HG03280 (cell line): ENCODE data around the gene MYO1A.
"Not testable (repeated sequence)": the region's sequence is repeated elsewhere in the genome, so short reads cannot be mapped to it uniquely, and the experiment has no call there.

Experiments used
- ATAC-seq: cut with Tn5 transposase; IDR thresholded peaks from one replicate; pipeline ENCODE4 v1.9.1; 2021; ENCODE audit warnings: mild to moderate bottlenecking, moderate library complexity; ENCODE audit not compliant: unreplicated experiment

The MYO1A gene

DNA sequence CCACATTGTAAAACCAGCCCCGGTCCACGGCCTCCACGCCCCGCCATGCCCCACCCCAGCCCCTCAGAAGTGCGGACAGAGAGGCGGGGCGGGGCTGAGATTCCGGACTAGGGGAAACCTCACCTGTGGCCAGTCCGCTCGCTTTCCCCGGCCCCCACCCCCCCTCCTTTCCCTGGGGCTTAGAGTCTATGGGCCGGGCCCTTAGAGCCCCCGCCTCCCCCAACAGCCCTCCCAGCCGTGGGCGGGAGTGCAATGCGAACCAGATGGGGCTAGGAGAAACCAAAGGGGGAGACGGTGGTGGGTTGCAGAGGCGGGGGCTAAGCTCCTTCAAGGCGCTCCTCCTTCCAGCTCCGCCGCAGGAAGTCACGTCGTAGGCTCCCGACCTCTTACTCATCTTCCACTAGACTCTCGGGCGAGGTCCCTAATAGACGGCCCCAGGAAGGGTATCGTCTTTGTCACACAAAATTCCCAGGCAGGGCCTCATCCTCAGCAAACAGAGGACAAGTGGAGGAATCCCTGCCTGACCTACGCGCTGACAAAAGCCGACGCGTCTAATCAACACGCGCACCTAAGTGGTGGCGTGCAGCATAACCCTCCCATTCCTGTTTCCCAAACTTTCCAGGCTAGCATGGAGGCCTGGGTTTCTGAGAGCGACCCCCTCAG, 37.9 kb upstream of the MYO1A start:
- ATAC-seq: peak; percentile 32

DNA sequence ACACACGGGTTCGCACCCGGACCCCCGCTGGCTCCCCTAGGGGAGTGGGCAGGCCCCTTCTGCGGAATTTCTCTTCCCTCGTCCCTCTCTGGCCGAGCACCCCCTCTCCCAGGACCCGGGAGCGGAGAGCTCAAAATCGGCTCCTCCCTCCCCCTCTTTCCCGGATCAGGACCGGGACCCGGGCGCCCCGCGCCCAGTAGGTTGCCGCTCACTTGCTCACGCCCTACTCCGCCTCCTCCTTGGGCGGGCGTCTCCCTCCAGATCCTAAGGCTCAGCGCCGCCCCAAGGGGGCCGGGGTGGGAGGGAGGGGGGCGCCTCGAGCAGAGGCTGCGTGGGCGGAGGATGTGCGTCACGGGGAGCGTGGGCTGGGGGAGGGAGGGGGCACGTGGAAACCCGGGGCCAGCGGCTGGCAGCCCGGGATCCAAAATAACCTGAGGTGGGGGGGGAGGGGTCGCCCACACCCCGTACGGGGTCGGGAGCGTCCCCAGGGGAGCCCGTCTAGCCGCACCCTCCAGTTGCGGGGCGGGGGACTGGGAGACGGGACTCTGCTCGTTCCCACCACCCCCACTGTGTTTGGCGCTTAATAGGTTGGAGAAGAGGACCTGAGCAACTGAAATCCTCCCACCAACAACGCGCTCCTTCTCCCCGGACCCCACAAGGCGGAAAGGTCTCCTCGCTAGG, 37.2 kb upstream of the MYO1A start:
- ATAC-seq: peak; percentile 35

DNA sequence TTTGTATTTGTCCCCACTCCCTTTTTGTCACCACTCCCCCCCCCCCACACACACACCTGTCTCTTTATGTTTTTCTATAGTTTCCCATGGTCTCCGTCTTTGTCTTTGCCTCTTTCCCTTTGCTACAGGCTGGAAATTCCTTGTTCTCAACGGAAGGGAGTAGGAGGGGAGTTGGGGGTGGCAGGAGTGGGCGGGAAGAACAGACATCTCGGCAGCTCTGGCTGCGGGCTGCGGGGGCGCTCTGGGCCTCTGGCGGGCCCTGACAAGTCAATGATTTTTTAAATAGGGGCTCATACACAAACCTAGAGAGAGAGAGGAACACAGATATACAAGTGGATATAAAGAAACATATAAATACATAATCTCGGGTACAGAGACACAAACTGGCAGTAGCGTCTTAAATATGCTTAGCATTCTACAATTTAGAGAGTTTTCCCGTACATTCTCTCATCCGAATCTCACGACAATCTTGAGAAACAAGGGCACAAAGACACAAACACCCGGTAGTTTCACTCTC, 36.6 kb upstream of the MYO1A start:
- no peak for ATAC-seq

DNA sequence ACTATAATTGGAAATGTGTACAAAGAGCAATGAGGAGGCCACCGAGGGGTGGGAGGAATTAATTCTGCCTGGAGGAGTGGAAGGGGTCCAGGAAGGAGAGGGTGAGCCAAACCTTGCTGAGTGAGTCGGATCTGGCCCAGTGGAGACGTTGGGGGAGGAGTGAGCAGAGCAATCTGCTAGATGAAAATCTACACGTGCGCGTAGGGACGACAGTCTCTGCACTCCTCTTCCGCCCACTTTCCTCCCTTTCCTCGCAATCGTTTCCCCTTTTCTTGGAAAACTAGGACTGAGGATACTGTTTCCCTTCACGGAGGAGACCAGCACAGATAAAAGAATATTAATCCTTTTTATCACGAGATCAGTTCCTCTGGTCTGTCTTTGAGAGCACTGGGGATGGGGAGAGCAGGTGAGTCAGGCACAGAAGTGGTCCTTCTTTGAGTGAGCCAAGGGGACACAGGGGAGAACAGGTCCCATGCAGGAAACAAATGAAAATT, 36.1 kb upstream of the MYO1A start:
- no peak for ATAC-seq

DNA sequence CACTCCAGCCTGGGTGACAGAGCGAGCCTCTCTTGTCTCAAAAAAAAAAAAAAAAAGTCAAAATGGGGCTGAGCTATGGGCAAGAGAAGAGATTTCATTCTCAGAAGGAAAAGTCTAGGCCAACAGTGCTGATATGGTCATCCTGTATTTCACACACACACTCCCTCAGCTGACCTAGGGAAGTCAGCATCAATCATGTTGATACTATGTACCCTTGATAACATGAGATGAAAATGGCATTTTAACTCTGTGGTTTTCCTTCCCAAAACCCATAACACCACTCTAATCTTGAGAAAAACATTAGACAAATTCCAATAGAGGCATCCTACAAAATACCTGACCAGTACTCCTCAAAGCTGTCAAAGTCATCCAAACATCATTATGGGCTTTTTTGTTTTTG, 30.9 kb upstream of the MYO1A start:
- no peak for ATAC-seq

DNA sequence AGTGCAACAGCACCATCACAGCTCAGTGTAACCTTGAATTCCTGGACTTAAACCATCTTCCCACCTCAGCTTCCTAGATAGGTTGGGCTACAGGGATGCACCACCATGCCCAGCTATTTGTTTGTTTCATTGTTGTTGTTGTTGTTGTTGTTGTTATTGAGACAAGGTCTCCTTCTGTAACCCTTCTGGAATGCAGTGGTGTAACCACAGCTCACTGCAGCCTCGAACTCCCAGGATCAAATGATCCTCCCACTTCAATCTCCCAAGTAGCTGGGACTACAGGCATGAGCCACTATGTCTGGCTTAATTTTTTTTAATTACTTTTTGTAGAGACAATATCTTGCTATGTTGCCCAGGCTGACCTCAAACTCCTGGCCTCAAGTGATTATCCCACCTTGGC, 29.9 kb upstream of the MYO1A start:
- no peak for ATAC-seq

DNA sequence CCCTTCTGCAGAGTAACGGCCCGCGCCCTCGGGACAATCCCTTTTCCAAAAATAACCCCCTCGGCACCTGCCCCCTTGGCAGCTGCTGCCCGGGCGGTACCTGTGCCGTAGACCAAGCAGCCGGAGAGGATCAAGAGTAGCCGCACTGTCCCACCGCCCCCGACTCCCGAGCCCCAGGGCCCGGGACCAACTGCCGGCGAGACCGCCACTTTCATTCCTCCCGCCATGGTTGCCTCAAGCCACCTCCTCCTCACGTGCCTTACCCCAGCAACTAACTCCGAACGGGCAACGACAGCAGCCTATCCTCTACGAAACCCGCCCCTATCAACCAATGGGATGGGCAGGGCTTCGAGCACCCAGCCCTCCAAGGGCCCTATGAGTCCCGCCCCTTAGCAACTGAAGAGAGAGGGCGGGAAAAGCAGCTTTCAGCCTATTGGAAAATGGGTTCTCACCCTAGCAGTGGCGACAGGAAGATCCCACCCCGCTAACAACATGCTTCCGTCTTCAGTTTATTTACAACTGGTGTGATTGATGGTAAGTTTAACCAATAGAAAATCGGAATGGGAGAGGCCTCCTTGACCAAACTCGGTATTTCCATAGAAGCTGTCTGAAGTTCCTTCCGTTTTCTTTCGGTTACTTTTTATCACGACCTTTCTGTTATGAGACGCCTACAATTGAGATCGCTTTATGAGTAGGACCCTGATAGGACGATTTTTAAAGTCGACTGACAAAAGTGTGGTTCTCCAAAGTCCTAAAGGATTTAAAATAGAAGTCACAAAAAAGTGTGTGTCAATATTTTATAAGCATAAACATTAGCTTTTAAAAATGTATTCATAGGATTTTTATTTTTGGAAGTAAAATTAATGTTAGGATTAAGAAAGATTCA, 28.8 kb upstream of the MYO1A start, which contains the start of gene NEMP1:
TSS of gene NEMP1 (minus strand) at position 273 of the 886 bp plus-strand sequence. CDS start at position 227, 46 bp downstream.
- peak; percentile 99 for ATAC-seq

DNA sequence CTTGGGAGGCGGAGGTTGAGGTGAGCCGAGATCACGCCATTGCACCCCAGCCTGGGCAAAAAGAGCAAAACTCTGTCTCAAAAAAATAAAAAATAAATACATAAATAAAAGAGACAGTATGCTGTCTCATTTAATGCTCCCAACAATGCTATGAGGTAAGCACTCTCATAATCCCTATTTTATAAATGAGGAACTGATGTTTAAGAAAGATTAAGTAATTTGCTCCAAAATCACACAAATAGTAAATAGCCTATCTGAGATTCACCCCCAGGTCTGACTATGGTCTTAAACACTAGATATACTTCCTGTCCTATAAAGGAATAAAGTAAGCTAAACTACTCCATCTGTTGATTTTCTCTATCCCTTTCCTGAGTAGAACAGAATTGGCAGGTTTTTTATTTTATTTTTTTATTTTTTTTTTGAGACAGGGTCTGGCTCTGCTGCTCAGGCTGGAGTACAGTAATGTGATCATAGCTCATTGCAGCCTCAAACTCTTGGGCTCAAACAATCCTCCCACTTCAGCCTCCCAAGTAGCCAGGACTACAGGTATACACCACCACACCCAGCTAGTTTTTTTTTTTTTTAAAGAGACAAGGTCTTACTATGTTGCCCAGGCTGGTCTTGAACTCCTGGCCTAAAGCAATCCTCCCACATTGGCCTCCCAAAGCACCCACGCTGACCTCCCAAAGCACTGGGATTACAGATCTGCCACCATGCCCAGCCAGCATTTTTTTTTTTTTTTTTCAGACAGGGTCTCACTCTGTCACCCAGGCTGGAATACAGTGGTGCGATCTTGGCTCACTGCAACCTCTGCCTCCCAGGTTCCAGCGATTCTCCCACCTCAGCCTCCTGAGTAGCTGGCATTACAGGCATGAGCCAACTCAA, 23.9 kb upstream of the MYO1A start:
- not testable (repeated sequence) for ATAC-seq

DNA sequence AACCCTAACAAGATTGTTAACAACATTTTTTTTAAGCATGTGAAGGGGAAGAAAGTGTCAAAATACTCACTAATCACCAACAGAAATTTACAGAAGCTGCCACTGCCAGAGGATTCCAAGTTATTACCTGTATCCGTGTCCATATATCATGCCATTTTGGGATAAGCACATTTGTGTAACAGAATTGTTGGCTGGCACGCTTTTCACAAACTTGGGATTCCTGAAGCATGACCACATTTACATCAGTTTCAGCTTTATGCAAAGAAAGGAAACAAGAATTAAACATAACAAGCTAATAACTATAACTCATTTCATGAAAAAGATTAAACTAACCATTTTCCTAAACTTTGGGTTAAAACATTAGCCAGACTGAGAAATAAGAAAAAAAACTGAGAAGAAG, 22.7 kb upstream of the MYO1A start:
- ATAC-seq: no peak

DNA sequence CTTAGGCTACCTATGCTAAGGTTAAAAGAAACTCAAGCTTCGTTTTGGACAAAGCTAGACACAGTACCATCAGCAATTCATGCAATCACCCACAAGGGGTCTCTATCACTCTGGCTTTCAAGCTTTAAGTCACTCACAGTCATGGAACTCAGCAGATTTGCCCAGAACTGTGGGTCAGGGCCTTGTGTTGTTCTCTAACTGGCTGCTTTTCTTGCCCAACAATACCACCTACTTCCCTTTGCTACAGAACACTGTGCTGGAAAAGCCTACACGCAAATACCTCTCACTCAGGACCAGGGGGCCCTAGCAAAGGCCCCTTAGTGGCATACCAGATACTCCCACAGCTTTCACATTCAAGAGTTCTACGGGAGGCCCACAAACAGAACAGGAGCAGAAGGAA, 19.6 kb upstream of the MYO1A start:
- peak; percentile 76 for ATAC-seq

DNA sequence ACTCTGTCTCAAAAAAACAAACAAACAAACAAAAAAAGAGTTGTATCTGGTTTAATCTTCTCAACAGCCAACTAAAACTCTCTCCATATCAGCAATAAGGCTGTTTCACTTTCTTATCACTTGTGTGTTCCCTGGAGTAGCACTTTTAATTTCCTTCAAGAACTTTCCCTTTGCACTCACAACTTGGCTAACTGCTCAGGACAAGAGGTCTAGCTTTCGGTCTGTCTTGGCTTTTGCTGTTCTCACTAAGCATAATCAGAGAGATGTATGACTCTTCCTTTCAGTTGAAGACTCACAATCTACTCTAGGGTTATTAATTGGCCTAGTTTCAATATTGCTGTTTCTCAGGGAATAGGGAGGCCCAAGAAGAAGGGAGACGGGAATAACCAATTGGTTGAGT, 16.3 kb upstream of the MYO1A start:
- ATAC-seq: no peak

DNA sequence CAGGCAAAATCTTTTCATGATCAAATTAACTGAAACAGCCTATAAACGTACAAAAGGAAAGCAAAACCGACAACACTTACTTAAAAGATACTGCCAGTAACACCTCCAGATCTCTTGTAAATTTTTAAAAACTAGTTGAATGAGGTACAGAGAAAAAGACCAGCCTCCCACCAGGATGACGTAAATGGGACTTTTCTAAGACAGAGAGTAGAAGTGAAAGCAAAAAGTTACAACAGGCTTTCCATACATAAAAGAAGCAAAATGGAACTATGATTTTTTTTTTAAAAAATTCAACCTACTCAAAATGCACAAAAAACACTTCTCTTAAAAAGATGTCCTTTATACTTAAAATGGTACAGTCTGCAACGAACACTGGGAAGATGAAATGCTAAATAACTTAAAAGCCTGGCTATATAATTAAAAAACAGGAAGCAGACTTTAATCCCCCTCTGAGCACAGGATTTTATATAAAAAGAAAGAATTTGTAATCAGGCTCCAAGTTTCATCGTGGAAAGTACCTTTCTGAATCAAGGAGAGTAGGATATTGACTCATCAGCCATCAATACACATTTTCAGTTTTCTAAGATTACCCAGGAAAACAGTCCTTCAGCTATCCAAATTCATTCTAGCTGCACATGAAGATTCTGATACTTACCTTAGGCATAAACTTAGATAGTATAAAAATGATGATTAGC, 14.2 kb upstream of the MYO1A start:
- ATAC-seq: peak; percentile 91

DNA sequence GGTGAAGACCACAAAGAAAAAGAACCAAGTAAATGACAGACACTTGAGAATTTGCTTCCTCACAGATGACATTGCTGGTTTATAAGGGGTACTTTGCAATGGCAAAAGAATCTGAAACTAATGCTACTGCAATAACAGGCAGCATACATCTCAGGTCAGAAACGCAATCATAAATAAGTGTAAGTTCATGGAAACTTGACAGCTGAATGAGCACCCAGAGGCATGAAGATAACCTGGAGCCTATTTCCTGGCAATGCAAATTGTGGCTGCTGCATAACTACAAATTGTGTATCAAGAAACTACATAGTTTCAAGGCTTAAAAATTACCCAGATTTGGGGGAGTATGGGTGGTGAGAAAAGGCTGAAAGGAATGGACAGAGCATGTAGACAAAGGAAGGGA, 8.5 kb upstream of the MYO1A start:
- no peak for ATAC-seq

DNA sequence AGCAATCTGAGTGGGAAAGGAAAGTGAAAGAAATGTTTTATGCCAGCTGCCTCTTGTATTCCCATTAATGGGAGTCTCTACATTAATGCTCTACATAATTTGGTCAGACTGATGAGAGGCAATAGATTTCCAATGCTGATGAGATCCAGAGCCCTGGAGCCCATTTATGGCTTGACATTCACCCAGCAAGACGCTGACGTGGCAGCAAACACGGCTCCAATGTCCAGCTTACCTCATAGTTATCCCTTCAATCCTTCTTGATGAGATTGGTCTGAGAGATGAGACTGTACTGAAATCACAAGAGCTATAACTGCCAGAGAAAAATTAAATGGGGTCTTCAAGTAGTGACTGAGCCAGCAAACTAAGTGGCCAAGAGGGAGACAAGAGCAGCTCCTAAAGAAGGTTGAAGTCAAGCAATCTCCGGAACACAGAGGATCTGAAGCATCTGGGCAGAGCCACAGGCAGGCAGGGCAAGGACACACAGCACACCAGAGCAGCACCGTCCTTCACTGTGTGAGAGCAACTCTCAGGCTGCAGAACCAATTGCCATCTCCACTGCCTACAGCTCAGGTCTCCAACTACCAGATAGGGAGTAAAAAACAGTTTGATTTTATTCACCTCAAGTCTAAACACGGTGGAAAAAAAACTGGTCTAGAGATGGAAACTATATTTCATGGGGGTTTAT, 7.3 kb upstream of the MYO1A start:
- ATAC-seq: no peak

DNA sequence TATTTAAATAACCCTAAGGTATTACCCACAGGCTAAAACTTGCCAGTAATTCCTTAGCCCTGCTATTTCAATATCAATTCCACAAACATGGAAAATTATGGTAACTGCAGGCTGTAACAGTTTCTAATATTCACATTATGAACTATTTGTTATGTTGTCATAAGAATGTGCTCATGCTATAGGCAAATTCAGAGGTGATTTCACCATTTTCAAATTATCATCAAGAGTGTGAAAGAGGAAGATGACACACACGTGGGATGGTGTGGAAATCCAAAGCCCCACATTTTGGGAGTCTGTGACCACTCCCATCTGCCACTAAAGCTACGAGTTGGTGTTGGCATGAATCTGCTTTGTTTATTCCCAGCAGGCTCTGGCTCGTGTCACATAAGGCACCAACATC, 5.9 kb upstream of the MYO1A start:
- no peak for ATAC-seq

DNA sequence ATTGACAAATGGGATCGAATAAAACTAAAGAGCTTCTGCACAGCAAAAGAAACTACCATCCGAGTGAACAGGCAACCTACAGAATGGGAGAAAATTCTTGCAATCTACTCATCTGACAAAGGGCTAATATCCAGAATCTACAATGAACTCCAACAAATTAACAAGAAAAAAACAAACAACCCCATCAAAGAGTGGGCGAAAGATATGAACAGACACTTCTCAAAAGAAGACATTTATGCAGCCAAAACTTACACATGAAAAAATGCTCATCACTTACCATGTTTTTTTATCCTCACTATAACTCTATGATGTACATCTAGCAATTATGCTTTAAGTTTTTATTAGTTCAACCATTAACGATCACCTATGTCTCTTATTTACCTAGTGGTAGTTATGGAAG, 4.0 kb upstream of the MYO1A start:
- not testable (repeated sequence) for ATAC-seq

DNA sequence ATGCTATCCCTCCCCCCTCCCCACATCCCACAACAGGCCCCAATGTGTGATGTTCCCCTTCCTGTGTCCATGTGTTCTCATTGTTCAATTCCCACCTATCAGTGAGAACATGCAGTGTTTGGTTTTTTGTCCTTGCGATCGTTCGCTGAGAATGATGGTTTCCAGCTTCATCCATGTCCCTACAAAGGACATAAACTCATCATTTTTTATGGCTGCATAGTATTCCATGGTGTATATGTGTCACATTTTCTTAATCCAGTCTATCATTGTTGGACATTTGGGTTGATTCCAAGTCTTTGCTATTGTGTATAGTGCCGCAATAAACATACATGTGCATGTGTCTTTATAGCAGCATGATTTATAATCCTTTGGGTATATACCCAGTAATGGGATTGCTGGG, 3.2 kb upstream of the MYO1A start:
- not testable (repeated sequence) for ATAC-seq

DNA sequence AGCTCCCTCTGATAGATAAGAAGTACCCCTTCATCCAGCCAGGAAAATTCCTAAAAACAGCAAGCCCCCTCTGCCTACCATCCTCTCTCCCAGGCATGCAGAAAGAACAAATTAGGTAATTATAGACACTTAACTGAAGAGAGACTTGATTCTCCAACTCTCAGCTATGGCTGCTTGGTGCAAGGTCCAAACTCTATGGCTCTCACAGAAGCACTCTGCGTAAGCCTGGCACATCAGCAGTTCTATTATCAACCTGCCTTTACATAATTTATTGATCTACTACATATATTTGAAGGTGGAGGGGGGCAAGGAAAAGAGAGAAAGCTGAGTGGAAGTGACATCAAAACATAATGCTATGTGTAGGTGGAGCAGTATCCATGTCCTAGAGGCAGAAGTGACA, 1.1 kb upstream of the MYO1A start:
- no peak for ATAC-seq

DNA sequence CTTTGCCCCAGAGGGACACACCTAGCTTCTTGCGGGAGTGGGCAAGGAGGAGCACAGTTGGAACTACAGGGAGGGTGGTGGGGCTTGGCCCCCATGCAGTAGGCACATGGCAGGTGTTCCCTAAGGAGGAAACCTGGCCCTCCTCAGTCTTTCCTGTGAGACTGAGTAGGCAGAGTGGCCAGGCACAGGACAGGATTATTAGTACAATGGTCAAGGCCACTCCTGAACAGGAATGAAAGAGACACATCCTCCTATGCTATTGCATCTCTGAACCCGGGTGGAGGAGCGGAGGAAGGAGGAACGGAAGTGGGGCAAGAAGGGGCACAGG, 846 bp downstream of the MYO1A start:
- ATAC-seq: no peak
